ENCODE results near the gene SPRY1.
A peak's percentile ranks its signal among the peaks of the same experiment; 100 is the strongest.

The SPRY1 gene

DNA sequence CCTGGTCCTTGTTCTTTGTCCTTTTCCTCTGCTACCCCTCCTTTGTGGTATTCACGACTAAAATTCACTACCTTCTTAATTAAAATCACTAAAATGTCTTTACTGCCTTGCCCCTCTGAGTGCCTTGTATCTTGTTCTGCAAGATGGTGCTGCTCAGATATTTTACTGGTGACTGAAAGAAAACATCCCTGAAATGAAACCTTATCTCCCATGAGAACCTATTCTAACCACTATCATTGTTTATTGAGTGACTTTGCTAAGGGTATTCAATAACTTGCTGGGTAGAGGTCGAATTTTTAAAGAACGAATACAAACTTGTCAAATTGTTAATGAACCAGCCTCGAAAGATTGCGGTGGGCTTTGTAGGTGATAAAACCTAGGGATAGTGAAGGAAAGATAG, 52.8 kb downstream of the SPRY1 start:
- no peak for DNase-seq

DNA sequence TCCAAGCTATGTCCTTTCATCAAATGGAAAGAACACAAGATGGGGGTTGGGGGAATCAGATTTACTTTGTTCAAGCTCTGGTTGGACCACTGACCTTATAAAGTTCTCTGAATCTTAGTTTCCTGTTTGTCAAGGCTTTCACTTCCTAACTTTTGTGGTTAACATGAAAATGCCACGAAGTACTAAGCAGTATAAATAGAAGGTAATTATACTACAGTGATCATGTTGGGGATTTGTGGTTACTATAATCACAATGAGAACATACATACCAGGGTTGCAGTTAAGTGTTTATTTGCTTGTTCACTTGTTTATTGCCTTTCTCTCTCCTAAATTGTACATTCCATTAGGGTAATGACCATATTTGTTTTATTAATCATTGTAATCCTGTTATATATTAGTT, 53.2 kb downstream of the SPRY1 start:
- no peak for DNase-seq

DNA sequence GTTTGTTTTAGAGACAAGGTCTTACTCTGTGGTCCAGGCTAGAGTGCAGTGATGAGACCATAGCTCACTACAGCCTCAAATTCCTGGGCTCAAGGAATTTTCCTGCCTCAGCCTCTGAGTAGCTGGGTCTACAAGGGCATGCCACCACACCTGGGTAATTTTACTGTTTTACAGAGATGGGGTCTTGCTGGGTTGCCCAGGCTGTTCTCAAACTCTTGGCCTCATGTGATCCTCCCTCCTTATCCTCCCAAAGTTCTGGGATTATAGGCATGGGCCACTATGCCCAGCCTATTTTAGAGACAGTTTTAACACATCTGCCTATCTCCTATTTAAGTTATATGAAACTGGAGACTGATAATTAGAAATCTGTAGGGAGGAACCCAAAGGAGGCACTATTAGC, 53.8 kb downstream of the SPRY1 start:
- DNase-seq: no peak

DNA sequence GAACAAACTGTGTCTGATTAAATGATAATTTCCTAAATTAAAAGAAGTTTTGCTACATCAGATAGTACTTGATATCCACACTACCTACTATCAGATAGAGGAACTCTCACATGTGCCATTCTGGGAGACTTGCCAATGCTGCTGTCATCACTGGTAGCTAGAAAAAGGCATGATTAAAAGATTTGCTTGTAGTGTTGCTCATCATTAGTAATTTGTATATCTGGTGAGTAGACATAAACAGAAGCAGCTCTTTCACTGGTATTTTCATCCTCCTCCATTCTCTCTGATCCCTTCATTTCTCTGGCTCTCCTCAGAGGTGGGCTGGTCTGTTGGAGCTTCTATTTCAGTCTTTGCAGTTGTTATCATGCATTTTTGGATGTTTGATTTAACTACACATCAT, 56.0 kb downstream of the SPRY1 start:
- peak; percentile 55 for DNase-seq

DNA sequence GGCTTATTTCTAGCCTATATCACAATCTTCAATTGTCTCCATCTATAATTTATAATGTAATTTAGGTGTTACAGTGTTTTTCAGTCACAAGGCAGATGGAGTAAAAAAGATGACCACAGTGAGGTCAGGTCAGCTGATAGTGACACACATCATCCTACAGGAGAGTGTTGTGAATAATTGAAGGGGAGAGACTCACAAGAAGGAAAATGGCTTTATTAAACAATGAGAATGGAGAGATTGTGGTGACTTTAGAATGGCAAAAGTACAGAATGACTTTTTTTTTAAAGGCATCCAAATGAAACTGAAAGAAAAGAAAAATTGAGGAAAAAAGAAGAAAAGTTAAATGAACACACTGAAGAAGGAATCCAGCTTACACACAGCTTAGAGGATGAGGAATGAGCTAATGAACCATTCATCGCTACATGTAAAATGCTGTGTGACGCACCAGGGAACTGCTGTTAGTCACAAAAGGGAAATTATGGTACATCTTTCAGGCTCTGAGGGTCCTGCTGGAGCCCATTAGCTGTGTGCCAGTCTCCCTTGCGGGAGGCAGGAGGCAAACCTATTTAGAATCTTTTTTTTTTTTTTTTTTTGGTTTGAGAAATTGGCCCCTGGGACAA, 56.6 kb downstream of the SPRY1 start:
- no peak for DNase-seq

All from NCI-H1092 treated with DMSO at 0.1 percent for 48 hours (cell line).